ENCODE measurements around the gene RAP2B.

The RAP2B gene

GRCh38 chr3:153195349-153195879, 33.4 kb downstream of the RAP2B start:
- DNase-seq = no peak

- DNase-seq = no peak
Observed at GRCh38 chr3:153209596-153209995, 47.6 kb downstream of the RAP2B start.

GRCh38 chr3:153210146-153210545, 48.1 kb downstream of the RAP2B start:
- no peak for DNase-seq

- DNase-seq = no peak
Observed at GRCh38 chr3:153210660-153211059, 48.6 kb downstream of the RAP2B start.

- no peak for DNase-seq
Observed at GRCh38 chr3:153215497-153215896, 53.5 kb downstream of the RAP2B start.

- DNase-seq = no peak
Observed at GRCh38 chr3:153215966-153216365, 53.9 kb downstream of the RAP2B start.

GRCh38 chr3:153216928-153217327, 54.9 kb downstream of the RAP2B start:
- no peak for DNase-seq

- no peak for DNase-seq
Observed at GRCh38 chr3:153219146-153219545, 57.1 kb downstream of the RAP2B start.
